Mucosa of stomach (tissue), 1 donor: Measurements from ENCODE around the gene AQP2.

Experiments used
- H3K27me3 ChIP-seq: one replicate; pipeline ENCODE4 v1.7.0; 2013; ENCODE audit warnings: mild to moderate bottlenecking, low read length; ENCODE audit not compliant: control insufficient read depth, insufficient read depth
- H3K36me3 ChIP-seq: one replicate; pipeline ENCODE4 v1.7.0; 2013; ENCODE audit warnings: low read length; ENCODE audit not compliant: control insufficient read depth, insufficient read depth
- H3K4me1 ChIP-seq: one replicate; pipeline ENCODE4 v1.7.0; 2013; ENCODE audit warnings: mild to moderate bottlenecking, low read length; ENCODE audit not compliant: control insufficient read depth, insufficient read depth
- H3K4me3 ChIP-seq: one replicate; pipeline ENCODE4 v1.7.0; 2013; ENCODE audit warnings: low read length
- H3K9ac ChIP-seq: one replicate; pipeline ENCODE4 v1.7.0; 2013; ENCODE audit warnings: mild to moderate bottlenecking, low read length, moderate library complexity
- H3K9me3 ChIP-seq: one replicate; pipeline ENCODE4 v1.7.0; 2013; ENCODE audit warnings: mild to moderate bottlenecking, low read length, moderate library complexity; ENCODE audit not compliant: control insufficient read depth
- donor health status: Pancreatic carcinoma.

The AQP2 gene

GRCh38 chr12:49954863-49955830 is 4.6 kb downstream of the AQP2 start:
- Histone ChIP-seq H3K27me3 (peaks cover 55% of the 10 kb centered on the region), H3K4me3 (no peak overlapping the region), H3K9me3 (no peaks in the 10 kb centered on the region), H3K36me3 (no peaks in the 10 kb centered on the region), H3K4me1 (peaks cover 27% of the 10 kb centered on the region), H3K9ac (no peak overlapping the region)

- Histone ChIP-seq H3K9me3 (no peaks in the 10 kb centered on the region), H3K36me3 (no peaks in the 10 kb centered on the region), H3K4me3 (no peak overlapping the region), H3K4me1 (peaks cover 28% of the 10 kb centered on the region), H3K9ac (no peak overlapping the region), H3K27me3 (peaks cover 64% of the 10 kb centered on the region)
These were observed 5.5 kb downstream of the AQP2 start for GRCh38 chr12:49955899-49956662.

- Histone ChIP-seq H3K36me3 (no peaks in the 10 kb centered on the region), H3K4me3 (no peak overlapping the region), H3K27me3 (peaks cover 70% of the 10 kb centered on the region), H3K4me1 (peaks cover 28% of the 10 kb centered on the region), H3K9me3 (no peaks in the 10 kb centered on the region), H3K9ac (no peak overlapping the region)
These were observed 6.4 kb downstream of the AQP2 start for GRCh38 chr12:49956663-49957569.

GRCh38 chr12:49957570-49957967 is 7.0 kb downstream of the AQP2 start:
- Histone ChIP-seq H3K36me3 (no peaks in the 10 kb centered on the region), H3K4me1 (peaks cover 26% of the 10 kb centered on the region), H3K27me3 (peaks cover 76% of the 10 kb centered on the region), H3K4me3 (no peak overlapping the region), H3K9me3 (no peaks in the 10 kb centered on the region), H3K9ac (no peak overlapping the region)

GRCh38 chr12:49959685-49960473 is 9.3 kb downstream of the AQP2 start:
- H3K9ac ChIP-seq: peak overlapping the region; percentile 37
- peaks cover 36% of the 10 kb centered on the region for H3K4me1 ChIP-seq
- no peaks in the 10 kb centered on the region for H3K36me3 ChIP-seq
- no peak overlapping the region for H3K4me3 ChIP-seq
- H3K9me3 ChIP-seq: no peaks in the 10 kb centered on the region
- peaks cover 92% of the 10 kb centered on the region for H3K27me3 ChIP-seq

- Histone ChIP-seq H3K4me3 (no peak overlapping the region), H3K27me3 (peaks cover 91% of the 10 kb centered on the region), H3K4me1 (peaks cover 36% of the 10 kb centered on the region), H3K9ac (peak overlapping the region; percentile 37), H3K36me3 (no peaks in the 10 kb centered on the region), H3K9me3 (no peaks in the 10 kb centered on the region)
These were observed 10.1 kb downstream of the AQP2 start for GRCh38 chr12:49960474-49961110.

GRCh38 chr12:49961111-49961922 is 10.8 kb downstream of the AQP2 start, which contains the start of gene AQP5:
Gene AQP5, plus strand, starts transcription at chr12:49961872. Its CDS starts 146 bp downstream, at chr12:49962018.
- H3K4me3 ChIP-seq: no peak within 1 kb of the TSS
- H3K9ac ChIP-seq: peak within 1 kb of the TSS; percentile 40
- no peaks in the 10 kb centered on the region for H3K9me3 ChIP-seq
- H3K4me1 ChIP-seq: peaks cover 36% of the 10 kb centered on the region
- H3K27me3 ChIP-seq: peaks cover 85% of the 10 kb centered on the region
- H3K36me3 ChIP-seq: no peaks in the 10 kb centered on the region

GRCh38 chr12:49961993-49962764 is 11.6 kb downstream of the AQP2 start:
- H3K4me3 ChIP-seq: no peak overlapping the region
- H3K9me3 ChIP-seq: no peaks in the 10 kb centered on the region
- peaks cover 38% of the 10 kb centered on the region for H3K4me1 ChIP-seq
- no peaks in the 10 kb centered on the region for H3K36me3 ChIP-seq
- peak overlapping the region; percentile 40 for H3K9ac ChIP-seq
- peaks cover 77% of the 10 kb centered on the region for H3K27me3 ChIP-seq

- Histone ChIP-seq H3K9ac (peak overlapping the region; percentile 40), H3K4me3 (no peak overlapping the region), H3K9me3 (no peaks in the 10 kb centered on the region), H3K27me3 (peaks cover 73% of the 10 kb centered on the region), H3K4me1 (peaks cover 47% of the 10 kb centered on the region), H3K36me3 (no peaks in the 10 kb centered on the region)
These were observed 12.6 kb downstream of the AQP2 start for GRCh38 chr12:49962861-49963765.
